GM18870 (cell line): ENCODE measurements around the gene MMP17.
"Not testable (repeated sequence)": the region's sequence is repeated elsewhere in the genome, so short reads cannot be mapped to it uniquely, and the experiment has no call there.

Experiments
- ATAC-seq: cut with Tn5 transposase; IDR thresholded peaks from one replicate; pipeline ENCODE4 v1.9.1; 2021; ENCODE audit warnings: moderate library complexity; ENCODE audit not compliant: unreplicated experiment

Gene MMP17

DNA sequence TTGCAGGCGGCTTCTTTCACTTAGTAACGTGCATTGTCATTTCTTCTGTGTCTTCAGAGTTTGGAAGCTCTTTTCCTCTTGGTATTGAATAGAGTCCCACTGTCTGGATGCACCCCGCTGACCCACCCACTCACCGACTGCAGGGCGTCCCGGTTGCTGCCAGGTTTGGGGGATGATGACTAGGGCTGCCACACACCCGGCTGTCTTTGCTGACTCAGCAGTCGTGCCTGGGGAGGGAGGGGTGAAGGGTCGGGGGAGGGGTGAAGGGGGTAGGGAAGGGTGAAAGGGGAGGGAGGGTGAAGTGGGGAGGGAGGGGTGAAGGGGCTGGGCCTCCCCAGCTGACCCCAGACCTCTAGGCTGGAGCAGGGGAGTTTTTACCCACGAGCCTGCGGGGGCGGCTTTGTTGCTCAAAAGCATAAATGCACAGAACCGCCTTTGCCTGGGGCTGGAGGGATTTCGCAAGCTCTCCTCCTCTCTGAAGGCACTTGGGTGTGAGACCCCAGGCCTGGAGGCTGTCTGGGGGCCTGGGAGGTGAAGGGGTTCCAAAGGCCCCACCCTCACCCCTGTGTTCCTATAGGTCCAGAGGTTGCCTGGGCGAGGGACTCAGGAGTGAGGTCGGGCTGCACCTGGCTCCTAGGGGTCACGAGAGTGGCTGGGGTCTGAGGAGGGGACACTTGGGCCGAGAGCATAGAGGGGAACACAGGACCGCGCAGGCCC lies 35.0 kb downstream of the MMP17 start:
- no peak for ATAC-seq

- no peak for ATAC-seq
These were observed 35.7 kb downstream of the MMP17 start for GRCh38 chr12:131863711-131864396.

GRCh38 chr12:131864469-131864868 lies 36.3 kb downstream of the MMP17 start:
- no peak for ATAC-seq

GRCh38 chr12:131865180-131865875 lies 37.1 kb downstream of the MMP17 start:
- ATAC-seq: no peak

DNA sequence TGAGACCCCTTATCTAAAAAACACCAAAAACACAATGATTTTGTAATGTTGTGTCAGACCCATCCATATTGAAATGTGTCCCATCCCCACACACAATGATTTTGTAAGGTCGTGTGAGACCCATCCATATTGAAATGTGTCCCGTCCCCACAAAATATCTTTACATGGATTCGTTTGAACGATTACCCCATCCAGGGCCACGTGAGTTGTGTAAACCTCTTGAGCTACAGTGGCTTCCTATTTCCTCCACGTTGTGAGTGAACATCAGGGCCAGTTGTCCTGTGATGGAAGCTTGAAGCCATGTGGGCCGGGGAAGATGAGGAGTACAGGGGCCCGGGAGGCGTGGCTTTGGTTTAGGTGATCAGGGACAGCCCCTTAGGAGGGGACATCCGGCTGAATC lies 39.3 kb downstream of the MMP17 start:
- ATAC-seq: no peak

DNA sequence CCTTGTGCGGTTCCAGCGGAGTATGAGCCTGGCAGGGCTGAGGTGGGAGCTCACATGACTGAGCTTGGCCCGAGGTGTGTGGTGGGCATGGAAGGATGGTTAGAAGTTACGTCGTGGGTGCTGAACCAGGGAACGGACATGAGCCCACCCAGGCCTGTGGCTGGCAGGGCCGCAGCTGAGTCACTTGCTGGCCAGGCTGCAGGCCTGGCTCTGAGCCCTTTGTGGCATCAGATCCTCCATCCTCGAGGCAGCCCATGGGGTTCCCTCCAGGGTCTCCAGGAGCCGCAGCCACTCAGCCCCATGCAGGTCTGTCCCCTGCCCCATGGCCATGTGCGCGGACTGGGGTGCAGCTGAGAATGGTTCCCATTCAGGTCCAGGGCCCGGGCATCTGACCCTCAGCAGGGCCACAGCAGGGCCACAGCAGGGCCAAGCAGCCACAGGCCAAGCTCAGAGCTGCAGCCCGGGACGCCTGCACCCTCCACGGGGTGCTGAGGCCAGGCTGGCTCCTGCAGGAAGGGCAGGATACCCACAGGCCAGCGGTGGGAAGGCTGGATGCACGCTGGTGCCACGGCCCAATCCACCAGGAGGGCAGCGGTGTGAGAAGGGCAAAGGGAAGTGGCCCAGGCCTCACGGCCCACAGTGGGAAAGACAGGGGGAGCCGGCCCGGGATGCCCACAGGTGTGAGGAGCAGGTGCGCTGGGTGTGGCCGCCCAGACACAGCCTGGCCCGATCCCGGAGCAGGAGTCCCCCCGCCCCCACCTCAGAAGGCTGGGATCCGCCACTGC lies 39.9 kb downstream of the MMP17 start:
- ATAC-seq: no peak

- no peak for ATAC-seq
These were observed 41.8 kb downstream of the MMP17 start for GRCh38 chr12:131869871-131870418.

- no peak for ATAC-seq
These were observed 43.5 kb downstream of the MMP17 start for GRCh38 chr12:131871677-131872076.

DNA sequence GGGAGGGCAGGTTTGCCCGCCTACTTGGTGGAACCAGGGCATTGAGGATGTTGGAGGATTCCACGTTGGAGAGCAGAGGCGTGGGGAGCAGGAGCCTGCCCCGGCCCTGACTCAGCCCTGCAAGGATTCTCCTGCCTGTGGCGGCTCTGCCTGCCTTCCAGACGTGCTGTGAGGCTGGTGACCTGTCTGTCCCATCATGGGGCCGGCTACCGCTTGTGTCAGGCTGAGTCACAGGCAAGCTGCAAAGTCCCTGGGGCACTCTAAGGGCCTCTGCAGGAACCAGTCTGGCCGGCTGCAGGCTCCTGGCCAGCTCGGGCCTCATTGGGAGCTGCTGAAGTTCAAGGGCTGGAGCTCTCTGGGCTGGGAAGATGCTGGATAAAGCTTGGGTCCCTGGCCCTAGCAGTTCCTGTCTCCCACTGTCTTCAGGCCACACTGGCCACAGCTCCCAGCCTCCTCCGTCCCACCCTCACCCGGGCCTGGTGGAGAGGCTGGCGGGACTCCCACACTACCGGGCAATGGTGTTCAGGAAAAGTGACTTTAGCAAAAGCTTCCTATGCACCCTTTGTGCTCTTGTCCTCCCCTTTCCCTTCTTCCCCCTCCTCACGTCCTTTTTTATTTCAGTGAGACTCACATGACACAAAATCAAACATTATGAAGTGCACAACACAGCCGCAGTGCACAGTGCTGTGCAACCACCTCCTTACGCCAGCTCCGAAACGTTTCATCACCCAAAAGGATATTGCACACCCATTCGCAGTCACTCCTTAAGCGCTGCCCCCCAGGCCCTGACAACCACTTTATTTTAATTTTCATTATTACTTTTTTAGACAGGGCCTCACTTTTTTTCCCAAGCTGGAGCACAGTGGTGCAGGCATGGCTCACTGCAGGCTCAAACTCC lies 44.2 kb downstream of the MMP17 start:
- ATAC-seq: no peak

DNA sequence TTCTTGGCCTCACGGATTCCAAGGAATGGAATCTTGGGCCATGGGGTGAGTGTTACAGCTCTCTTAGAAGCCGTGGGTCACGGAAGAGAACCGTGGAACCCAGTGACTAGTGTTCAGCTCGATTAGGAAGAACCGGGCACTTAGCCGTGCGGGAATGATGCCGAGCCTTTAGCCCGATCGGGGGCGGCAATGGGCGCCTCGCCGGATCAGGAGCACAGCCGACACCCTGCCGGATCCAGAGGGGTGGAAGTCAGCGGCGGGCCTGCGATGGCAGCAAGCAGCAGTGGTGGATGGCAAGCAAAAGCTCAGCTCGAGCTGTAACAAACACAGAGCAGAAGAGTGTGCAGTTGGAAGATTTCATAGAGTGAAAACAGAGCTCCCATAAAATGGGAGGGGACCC lies 45.1 kb downstream of the MMP17 start:
- no peak for ATAC-seq

GRCh38 chr12:131874972-131875371 lies 46.8 kb downstream of the MMP17 start:
- not testable (repeated sequence) for ATAC-seq

DNA sequence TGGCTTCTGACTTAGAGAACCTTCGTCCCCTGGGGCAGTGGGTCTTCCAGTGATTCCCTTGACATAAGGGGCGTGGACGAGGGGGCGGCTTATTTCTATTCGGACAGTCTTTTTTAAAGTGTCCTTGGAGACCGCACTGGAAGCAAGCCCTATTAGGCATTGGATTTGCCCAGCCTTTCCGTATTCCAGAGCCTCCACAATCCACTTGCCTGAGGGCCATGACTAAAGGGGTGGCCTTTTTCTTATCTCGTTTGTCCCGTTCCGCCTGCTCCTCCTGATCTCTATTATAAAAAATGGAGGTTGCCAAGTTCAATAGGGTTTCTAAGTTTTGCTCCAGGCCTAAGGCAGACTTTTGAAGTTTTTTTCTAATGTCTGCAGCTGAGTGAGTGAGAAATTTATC lies 49.0 kb downstream of the MMP17 start:
- not testable (repeated sequence) for ATAC-seq

GRCh38 chr12:131878436-131878835 lies 50.2 kb downstream of the MMP17 start:
- not testable (repeated sequence) for ATAC-seq

- ATAC-seq: no peak
These were observed 54.8 kb downstream of the MMP17 start for GRCh38 chr12:131882804-131883520.

DNA sequence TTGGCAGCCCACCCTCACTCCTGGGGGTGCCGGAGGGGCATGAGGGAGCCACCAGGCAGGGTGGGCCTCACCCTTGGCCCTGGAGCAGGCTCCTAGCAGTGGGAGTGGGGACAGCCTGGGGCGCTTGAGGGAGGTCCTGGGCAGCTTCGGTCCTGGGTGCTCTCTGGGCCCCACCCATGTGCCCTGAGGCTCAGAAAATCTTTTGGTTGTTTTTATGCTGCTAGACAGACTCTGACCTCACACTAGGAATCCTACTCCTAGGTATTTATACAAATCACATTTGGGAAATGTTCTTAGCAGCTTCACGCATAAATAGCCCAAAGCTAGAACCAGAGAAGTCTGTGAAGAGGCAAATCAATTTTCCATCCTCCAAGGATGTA lies 55.3 kb downstream of the MMP17 start:
- no peak for ATAC-seq

- not testable (repeated sequence) for ATAC-seq
These were observed 56.9 kb downstream of the MMP17 start for GRCh38 chr12:131885076-131885475.

DNA sequence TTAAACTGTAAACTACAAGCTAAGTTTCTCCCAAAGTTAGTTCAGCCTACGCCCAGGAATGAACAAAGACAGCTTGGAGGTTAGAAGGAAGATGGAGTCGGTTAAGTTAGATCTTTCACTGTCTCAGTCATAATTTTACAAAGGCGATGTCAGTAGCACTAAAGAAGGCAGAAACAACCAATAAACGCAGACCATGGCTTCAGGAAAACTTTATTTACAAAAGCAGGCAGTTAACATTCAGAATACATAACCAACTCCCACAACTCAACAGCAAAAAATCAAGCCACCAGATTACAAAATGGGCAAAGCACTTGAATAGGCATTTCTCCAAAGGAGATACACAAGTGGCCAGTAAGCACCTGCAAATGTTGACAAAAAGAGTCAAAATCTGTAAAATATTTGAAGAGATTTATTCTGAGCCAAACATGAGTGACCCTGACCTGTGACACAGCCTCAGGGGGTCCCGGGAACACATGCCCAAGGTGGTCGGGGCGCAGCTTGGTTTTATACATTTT lies 57.4 kb downstream of the MMP17 start:
- no peak for ATAC-seq

DNA sequence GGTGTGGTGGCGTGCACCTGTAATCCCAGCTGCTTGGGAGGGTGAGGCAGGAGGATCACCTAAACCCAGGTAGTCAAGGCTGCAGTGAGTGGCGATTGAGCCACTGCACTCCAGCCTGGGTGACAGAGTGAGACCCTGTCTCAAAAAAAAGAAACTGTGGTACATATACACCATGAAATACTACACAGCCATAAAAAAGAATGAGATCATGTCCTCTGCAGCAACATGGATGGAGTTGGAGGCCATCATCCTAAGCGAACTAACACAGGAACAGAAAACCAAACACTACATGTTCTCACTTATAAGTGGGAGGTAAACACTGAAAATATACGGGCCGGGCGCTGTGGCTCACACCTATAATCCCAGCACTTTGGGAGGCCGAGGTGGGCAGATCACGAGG lies 63.5 kb downstream of the MMP17 start:
- not testable (repeated sequence) for ATAC-seq
